Liver (tissue), 9 donors: ENCODE data around the gene NAP1L1. TPM values are rescaled to one million over a fixed set of nuclear protein-coding genes. Genes with fewer than 3 reads are reported as not detected.

Experiments used
- DNase-seq: peaks from one replicate; pipeline ENCODE4 v3.0.0-alpha.2; 2017; ENCODE audit warnings: low spot score
- H3K27ac ChIP-seq, 2 donors: one replicate each; pipeline ENCODE4 v1.7.0; 2013; ENCODE audit warnings: inconsistent platforms in 2 of 2, low read length in 2 of 2, control low read depth in 1 of 2, low read depth in 1 of 2, mild to moderate bottlenecking in 1 of 2
- H3K27me3 ChIP-seq, 4 donors: one replicate each; pipeline versions ENCODE4 v1.6.1 to v1.7.0; 2013; ENCODE audit warnings: low read length in 3 of 4, inconsistent platforms in 1 of 4, mild to moderate bottlenecking in 1 of 4, moderate library complexity in 1 of 4; ENCODE audit not compliant: control insufficient read depth in 4 of 4, insufficient read depth in 4 of 4
- H3K36me3 ChIP-seq, 4 donors: one replicate each; pipeline versions ENCODE4 v1.6.1 to v1.7.0; 2013; ENCODE audit warnings: low read length in 3 of 4, mild to moderate bottlenecking in 3 of 4, low read depth in 1 of 4, moderate library complexity in 1 of 4; ENCODE audit not compliant: control insufficient read depth in 4 of 4, insufficient read depth in 3 of 4
- H3K4me1 ChIP-seq, 4 donors: one replicate each; pipeline versions ENCODE4 v1.6.1 to v1.7.0; 2013; ENCODE audit warnings: low read length in 3 of 4, mild to moderate bottlenecking in 3 of 4, moderate library complexity in 1 of 4; ENCODE audit not compliant: control insufficient read depth in 4 of 4, insufficient read depth in 4 of 4
- H3K4me3 ChIP-seq, 3 donors: one replicate each; pipeline versions ENCODE4 v1.6.1 to v1.7.0; 2013; ENCODE audit warnings: low read length in 3 of 3, control low read depth in 1 of 3, low read depth in 1 of 3, mild to moderate bottlenecking in 1 of 3
- H3K9ac ChIP-seq, 2 donors: one replicate each; pipeline ENCODE4 v1.7.0; 2013; ENCODE audit warnings: low read length in 2 of 2, mild to moderate bottlenecking in 2 of 2, moderate library complexity in 2 of 2, control low read depth in 1 of 2, low read depth in 1 of 2
- H3K9me3 ChIP-seq, 4 donors: one replicate each; pipeline versions ENCODE4 v1.6.1 to v1.7.0; 2013; ENCODE audit warnings: low read length in 3 of 4; ENCODE audit not compliant: control insufficient read depth in 4 of 4
- ATF3 ChIP-seq: IDR thresholded peaks from 2 replicates; pipeline ENCODE4 v1.6.1; 2016; ENCODE audit warnings: antibody characterized with exemption
- CTCF ChIP-seq: fragments of 150-350 bp; IDR thresholded peaks from 2 replicates; pipeline ENCODE4 v1.5.1; 2017; ENCODE audit warnings: improper control_type of control experiment, low read depth, low read length; ENCODE audit not compliant: missing input control
- FOXA2 ChIP-seq: IDR thresholded peaks from 2 replicates; pipeline ENCODE4 v1.6.1; 2016; ENCODE audit warnings: antibody characterized with exemption
- GABPA ChIP-seq, 2 donors: IDR thresholded peaks in 1 of 2; conservative IDR thresholded peaks in 1 of 2; 2 replicates each; pipeline ENCODE4 v1.6.1; 2016; ENCODE audit warnings: antibody characterized with exemption in 2 of 2, mild to moderate bottlenecking in 1 of 2, moderate library complexity in 1 of 2
- HNF4A ChIP-seq, 2 donors: conservative IDR thresholded peaks; 2 replicates each; pipeline ENCODE4 v1.6.1; 2016; ENCODE audit warnings: antibody characterized with exemption in 2 of 2, mild to moderate bottlenecking in 2 of 2
- HNF4G ChIP-seq: IDR thresholded peaks from 2 replicates; pipeline ENCODE4 v1.6.1; 2016; ENCODE audit warnings: antibody characterized with exemption
- JUND ChIP-seq, 2 donors: IDR thresholded peaks; 2 replicates each; pipeline ENCODE4 v1.6.1; 2016; ENCODE audit warnings: antibody characterized with exemption in 2 of 2
- MAX ChIP-seq: IDR thresholded peaks from 2 replicates; pipeline ENCODE4 v1.6.1; 2016; ENCODE audit warnings: antibody characterized with exemption
- NR2F2 ChIP-seq: IDR thresholded peaks from 2 replicates; pipeline ENCODE4 v1.6.1; 2016; ENCODE audit warnings: antibody characterized with exemption
- RAD21 ChIP-seq, 2 donors: IDR thresholded peaks; 2 replicates each; pipeline ENCODE4 v1.6.1; 2016; ENCODE audit warnings: antibody characterized with exemption in 2 of 2, mild to moderate bottlenecking in 2 of 2
- REST ChIP-seq: IDR thresholded peaks from 2 replicates; pipeline ENCODE4 v1.6.1; 2016; ENCODE audit warnings: antibody characterized with exemption, mild to moderate bottlenecking
- RXRA ChIP-seq, 2 donors: IDR thresholded peaks; 2 replicates each; pipeline ENCODE4 v1.6.1; 2017 to 2018; ENCODE audit warnings: antibody characterized with exemption in 2 of 2, mild to moderate bottlenecking in 1 of 2
- SP1 ChIP-seq: IDR thresholded peaks from 2 replicates; pipeline ENCODE4 v1.6.1; 2018; ENCODE audit warnings: antibody characterized with exemption, mild to moderate bottlenecking
- TAF1 ChIP-seq: conservative IDR thresholded peaks from 2 replicates; pipeline ENCODE4 v1.6.1; 2016; ENCODE audit warnings: antibody characterized with exemption, mild to moderate bottlenecking
- YY1 ChIP-seq: IDR thresholded peaks from 2 replicates; pipeline ENCODE4 v1.6.1; 2016; ENCODE audit warnings: antibody characterized with exemption, mild to moderate bottlenecking
- ZBTB33 ChIP-seq: IDR thresholded peaks from 2 replicates; pipeline ENCODE4 v1.6.1; 2016; ENCODE audit warnings: antibody characterized with exemption
- WGBS: extraction: QIAGEN DNeasy Blood & Tissue Kit; methylation state at CpG from one replicate; pipeline ENCODE4 v1.1.7; 2013; 5-methylcytosine and 5-hydroxymethylcytosine counted together
- polyA plus RNA-seq, 2 donors: library from polyadenylated mRNA; stranded (reverse) in 1 of 2; unstranded in 1 of 2; fragments of 200-250 nt in 1 of 2; fragments of >200 nt in 1 of 2; fragmentation: Nextera tagmentation in 1 of 2; extraction: Ambion mirVana in 1 of 2; gene quantifications; one replicate each; pipeline versions ENCODE4 v1.2.1 to v1.2.3, GENCODE V29; 2013 to 2015
- total RNA-seq, 2 donors: library from RNA; depleted of rRNA; stranded (reverse); fragments of >200 nt; gene quantifications; one replicate each; pipeline ENCODE4 v1.2.3, GENCODE V29; 2014
- donor health status: healthy.
- donor health status: healthy.
- donor health status: healthy.
- donor health status: healthy.
- donor health status: healthy.

The NAP1L1 gene
- total and polyA plus RNA-seq, 4 donors, result 36.6 to 74.7 (median 42.4) TPM

- Histone ChIP-seq H3K27me3 (no peaks in the 10 kb centered on the region), H3K4me1 (no peaks in the 10 kb centered on the region), H3K36me3 (no peaks in the 10 kb centered on the region), H3K27ac (no peak overlapping the region), H3K4me3 (no peak overlapping the region), H3K9ac (no peak overlapping the region), H3K9me3 (no peaks in the 10 kb centered on the region)
- DNase-seq, result no peak
- TF ChIP-seq ATF3 (no peak), TAF1 (no peak), HNF4A (conservative IDR thresholded peaks at IDR 0.05) (no peak), HNF4G (no peak), ZBTB33 (no peak), REST (no peak), RAD21 (IDR thresholded peaks at IDR 0.05) (no peak), GABPA (IDR thresholded peaks at IDR 0.05 in 1 of 2, conservative IDR thresholded peaks at IDR 0.05 in 1 of 2) (no peak), CTCF (no peak), JUND (IDR thresholded peaks at IDR 0.05) (no peak), YY1 (no peak), MAX (no peak), NR2F2 (no peak), RXRA (IDR thresholded peaks at IDR 0.05) (no peak), SP1 (no peak), FOXA2 (no peak)
- WGBS, result 72% methylated on average over 7 of the region's 7 CpGs
Measured at GRCh38 chr12:76113800-76114757, 29.6 kb upstream of the NAP1L1 start.
